Esophagus squamous epithelium (tissue), 5 donors: ENCODE results near the gene GRN. TPM values are rescaled to one million over a fixed set of nuclear protein-coding genes. Genes with fewer than 3 reads are reported as not detected.
"Not testable (repeated sequence)": the region's sequence is repeated elsewhere in the genome, so short reads cannot be mapped to it uniquely, and the experiment has no call there.

Experiments
- DNase-seq: peaks from one replicate; lab custom pipeline; 2025; lab: John Stamatoyannopoulos, UW
- H3K27ac ChIP-seq, 4 donors: fragments of 200-600 bp; sonication (generic); one replicate each; pipeline ENCODE4 v1.5.1; 2016 to 2019; ENCODE audit warnings: mild to moderate bottlenecking in 1 of 4
- H3K27me3 ChIP-seq, 4 donors: fragments of 200-600 bp; sonication (generic); 1 replicate in 3 of 4; 2 replicates in 1 of 4; pipeline versions ENCODE4 v1.5.1 to v1.6.0; 2017 to 2021; ENCODE audit warnings: antibody characterized with exemption in 1 of 4
- H3K36me3 ChIP-seq, 3 donors: fragments of 200-600 bp; sonication (generic); one replicate each; pipeline ENCODE4 v1.5.1; 2016 to 2019
- H3K4me1 ChIP-seq, 3 donors: fragments of 200-600 bp; sonication (generic); one replicate each; pipeline ENCODE4 v1.5.1; 2017 to 2019
- H3K4me3 ChIP-seq, 4 donors: fragments of 200-600 bp; sonication (generic); 1 replicate in 3 of 4; 2 replicates in 1 of 4; pipeline ENCODE4 v1.5.1; 2016 to 2019; ENCODE audit warnings: mild to moderate bottlenecking in 2 of 4, moderate library complexity in 1 of 4
- H3K9me3 ChIP-seq, 3 donors: fragments of 200-600 bp; sonication (generic); one replicate each; pipeline ENCODE4 v1.5.1; 2016 to 2019
- CTCF ChIP-seq, 6 experiments: fragments of 450-650 bp in 4 of 6; fragments of 200-600 bp in 2 of 6; sonication (generic) in 2 of 6; IDR thresholded peaks; one replicate each; pipeline ENCODE4 v1.5.1; 2016 to 2019; ENCODE audit warnings: antibody characterized with exemption in 6 of 6, mild to moderate bottlenecking in 4 of 6, moderate library complexity in 4 of 6
- POLR2A ChIP-seq, 4 donors: fragments of 450-650 bp; IDR thresholded peaks; one replicate each; pipeline ENCODE4 v1.6.1; 2017; ENCODE audit warnings: antibody characterized with exemption in 4 of 4, mild to moderate bottlenecking in 4 of 4, moderate library complexity in 3 of 4
- WGBS, 2 donors: methylation state at CpG; one replicate each; pipeline ENCODE4 v1.1.5; 2018; 5-methylcytosine and 5-hydroxymethylcytosine counted together
- intact Hi-C: fragments of 100-400 bp; cut with DNase I; formaldehyde crosslinking; loops from one replicate; pipeline ENCODE4 v1.15.0; 2022
- total RNA-seq, 4 donors: library from RNA; depleted of rRNA; stranded (reverse); fragments of >200 nt; gene quantifications; one replicate each; pipeline ENCODE4 v1.1.0, GENCODE V29; 2016
- donor health status: DM: yes; HTN: yes; CAD: no.

Gene GRN
- total RNA-seq, 4 donors from 2014 or later, result 428 to 1,204 (median 642) TPM

GRCh38 chr17:44389723-44390202 is 44.7 kb downstream of the GRN start:
- no peak overlapping the region for H3K4me3 ChIP-seq
- H3K27ac ChIP-seq, result no peak overlapping the region
- 76 to 78% methylated on average over 4 to 5 of the region's 6 CpGs for WGBS, 2 donors
- no peaks in the 10 kb centered on the region for H3K36me3 ChIP-seq
- no peaks in the 10 kb centered on the region for H3K9me3 ChIP-seq
- no peak for TF ChIP-seq POLR2A (IDR thresholded peaks at IDR 0.05)
- TF ChIP-seq CTCF (IDR thresholded peaks at IDR 0.05), result no peak
- DNase-seq, result no peak
- intact Hi-C loops, result loop anchor here (10.0 kb wide), 1 partner anchor 145 kb away; no protein-coding TSS in a partner anchor
- H3K4me1 ChIP-seq, result peaks cover 7 to 15% (median 10%) of the 10 kb centered on the region in 3 donors
- H3K27me3 ChIP-seq, result peaks cover 0 to 13% (median 0%) of the 10 kb centered on the region in 4 donors

GRCh38 chr17:44390250-44390870 is 45.3 kb downstream of the GRN start:
- WGBS, 2 donors, result 72 to 78% methylated on average over 9 to 10 of the region's 10 CpGs

GRCh38 chr17:44394112-44394511 is 49.0 kb downstream of the GRN start:
- 96 to 97% methylated on average over 4 to 9 of the region's 9 CpGs for WGBS, 2 donors
- H3K27me3 ChIP-seq, H3K4me1 ChIP-seq, DNase-seq, H3K9me3 ChIP-seq, H3K27ac ChIP-seq, H3K4me3 ChIP-seq: not testable (repeated sequence)
- H3K36me3 ChIP-seq, result peaks cover 4 to 40% (median 11%) of the 10 kb centered on the region in 3 donors
- intact Hi-C loops, result loop anchor here (10.0 kb wide), 1 partner anchor 141 kb away; no protein-coding TSS in a partner anchor

More at GRCh38 chr17:44390250-44390870, 45.3 kb downstream of the GRN start:
- intact Hi-C loops, result loop anchor here (10.0 kb wide), 1 partner anchor 144 kb away; no protein-coding TSS in a partner anchor
- Histone ChIP-seq H3K27ac (no peak overlapping the region), H3K4me1 (peaks cover 6 to 9% (median 7%) of the 10 kb centered on the region in 3 donors), H3K27me3 (peaks cover 0 to 9% (median 0%) of the 10 kb centered on the region in 4 donors), H3K9me3 (no peaks in the 10 kb centered on the region), H3K36me3 (peaks cover 0 to 2% (median 0%) of the 10 kb centered on the region in 3 donors), H3K4me3 (no peak overlapping the region)
- TF ChIP-seq CTCF (IDR thresholded peaks at IDR 0.05) (no peak), POLR2A (IDR thresholded peaks at IDR 0.05) (no peak)
- DNase-seq, result no peak

- WGBS, 2 donors, result 83 to 98% methylated on average over 2 of the region's 2 CpGs
- Histone ChIP-seq H3K4me1 (no peaks in the 10 kb centered on the region), H3K27ac (no peak overlapping the region), H3K36me3 (peaks cover 4 to 47% (median 16%) of the 10 kb centered on the region in 3 donors), H3K4me3 (no peak overlapping the region), H3K9me3 (no peaks in the 10 kb centered on the region), H3K27me3 (no peaks in the 10 kb centered on the region)
- intact Hi-C loops, result loop anchor here (10.0 kb wide), 1 partner anchor 140 kb away; no protein-coding TSS in a partner anchor
- no peak for DNase-seq
- no peak for TF ChIP-seq CTCF (IDR thresholded peaks at IDR 0.05)
Measured at GRCh38 chr17:44394833-44395232, 49.7 kb downstream of the GRN start.

- TF ChIP-seq POLR2A (IDR thresholded peaks at IDR 0.05) (no peak), CTCF (IDR thresholded peaks at IDR 0.05) (no peak)
- Histone ChIP-seq H3K9me3 (no peaks in the 10 kb centered on the region), H3K36me3 (peaks cover 17 to 68% (median 32%) of the 10 kb centered on the region in 3 donors), H3K4me1 (no peaks in the 10 kb centered on the region), H3K27ac (no peak overlapping the region), H3K4me3 (no peak overlapping the region), H3K27me3 (no peaks in the 10 kb centered on the region)
- no peak for DNase-seq
- intact Hi-C loops, result loop anchor here (10.0 kb wide), 1 partner anchor 138 kb away; no protein-coding TSS in a partner anchor
- WGBS, 2 donors, result 96 to 98% methylated on average over 5 of the region's 5 CpGs
Measured at GRCh38 chr17:44396946-44397345, 51.8 kb downstream of the GRN start.
